Chondrocyte (in vitro differentiated cells): Measurements from ENCODE around the gene FN3K. TPM values are rescaled to one million over a fixed set of nuclear protein-coding genes. Genes with fewer than 3 reads are reported as not detected.

Experiments used
- DNase-seq: peaks from one replicate; pipeline ENCODE4 v3.0.0; 2021; ENCODE audit warnings: mixed read lengths, low spot score
- H3K27ac Mint-ChIP-seq: one replicate; pipeline ENCODE4 v1.8.0; 2021; ENCODE audit warnings: mild to moderate bottlenecking, moderate library complexity, mixed read lengths; ENCODE audit not compliant: unreplicated experiment
- H3K27me3 Mint-ChIP-seq: 2 replicates; pipeline ENCODE4 v1.8.0; 2021; ENCODE audit warnings: low read depth, mixed read lengths
- H3K36me3 Mint-ChIP-seq: 2 replicates; pipeline ENCODE4 v1.8.0; 2021; ENCODE audit warnings: low read depth, mixed read lengths
- H3K4me1 Mint-ChIP-seq: 2 replicates; pipeline ENCODE4 v1.8.0; 2021; ENCODE audit warnings: low read depth, mild to moderate bottlenecking, mixed read lengths
- H3K4me3 Mint-ChIP-seq: one replicate; pipeline ENCODE4 v1.8.0; 2021; ENCODE audit warnings: mild to moderate bottlenecking, moderate library complexity, mixed read lengths; ENCODE audit not compliant: unreplicated experiment
- H3K9me3 Mint-ChIP-seq: 2 replicates; pipeline ENCODE4 v1.8.0; 2021; ENCODE audit warnings: low read depth, mixed read lengths
- total RNA-seq: library from RNA; stranded (reverse); gene quantifications from 3 replicates; pipeline ENCODE4 v1.2.1, GENCODE V29; 2021
- TF ChIP-seq, protein P1 (sequence below): fragments of 200-600 bp; sonication (generic); IDR thresholded peaks from 2 replicates; pipeline ENCODE4 v1.5.0; 2021; ENCODE audit warnings: antibody characterized with exemption, mild to moderate bottlenecking, moderate library complexity

FN3K gene
- total RNA-seq, 1 donor from 2014 or later, result 19.0 TPM

DNA sequence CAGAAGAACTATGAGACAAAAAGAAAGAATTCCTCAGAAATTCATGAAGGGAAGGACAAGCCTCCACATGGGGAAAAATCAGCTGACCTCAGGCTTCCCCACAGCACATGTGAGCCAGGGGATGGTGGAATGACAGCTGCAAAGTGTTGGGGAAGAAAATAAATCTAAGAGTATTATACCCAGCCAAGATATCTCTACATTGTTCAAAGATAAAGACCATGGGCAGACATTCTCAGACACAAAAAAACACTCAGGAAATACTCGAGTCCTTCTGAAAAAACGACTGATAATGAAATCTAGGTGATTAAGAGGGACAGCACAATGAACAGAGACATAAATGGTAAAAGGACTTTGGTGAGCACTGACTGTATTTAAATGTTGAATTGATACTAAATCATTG lies 40.8 kb upstream of the FN3K start:
- peaks cover 15% of the 10 kb centered on the region for H3K36me3 Mint-ChIP-seq
- no peak overlapping the region for H3K27ac Mint-ChIP-seq
- peaks cover 11% of the 10 kb centered on the region for H3K9me3 Mint-ChIP-seq
- peaks cover 14% of the 10 kb centered on the region for H3K4me1 Mint-ChIP-seq
- H3K4me3 Mint-ChIP-seq, result no peak overlapping the region
- TF ChIP-seq, protein P1, sequence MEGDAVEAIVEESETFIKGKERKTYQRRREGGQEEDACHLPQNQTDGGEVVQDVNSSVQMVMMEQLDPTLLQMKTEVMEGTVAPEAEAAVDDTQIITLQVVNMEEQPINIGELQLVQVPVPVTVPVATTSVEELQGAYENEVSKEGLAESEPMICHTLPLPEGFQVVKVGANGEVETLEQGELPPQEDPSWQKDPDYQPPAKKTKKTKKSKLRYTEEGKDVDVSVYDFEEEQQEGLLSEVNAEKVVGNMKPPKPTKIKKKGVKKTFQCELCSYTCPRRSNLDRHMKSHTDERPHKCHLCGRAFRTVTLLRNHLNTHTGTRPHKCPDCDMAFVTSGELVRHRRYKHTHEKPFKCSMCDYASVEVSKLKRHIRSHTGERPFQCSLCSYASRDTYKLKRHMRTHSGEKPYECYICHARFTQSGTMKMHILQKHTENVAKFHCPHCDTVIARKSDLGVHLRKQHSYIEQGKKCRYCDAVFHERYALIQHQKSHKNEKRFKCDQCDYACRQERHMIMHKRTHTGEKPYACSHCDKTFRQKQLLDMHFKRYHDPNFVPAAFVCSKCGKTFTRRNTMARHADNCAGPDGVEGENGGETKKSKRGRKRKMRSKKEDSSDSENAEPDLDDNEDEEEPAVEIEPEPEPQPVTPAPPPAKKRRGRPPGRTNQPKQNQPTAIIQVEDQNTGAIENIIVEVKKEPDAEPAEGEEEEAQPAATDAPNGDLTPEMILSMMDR, result no peak
- DNase-seq, result no peak
- no peaks in the 10 kb centered on the region for H3K27me3 Mint-ChIP-seq

- Mint-ChIP-seq H3K4me3 (no peak overlapping the region), H3K36me3 (peaks cover 10% of the 10 kb centered on the region), H3K27ac (no peak overlapping the region), H3K4me1 (peaks cover 16% of the 10 kb centered on the region), H3K9me3 (peaks cover 11% of the 10 kb centered on the region), H3K27me3 (no peaks in the 10 kb centered on the region)
- TF ChIP-seq, protein P1, result no peak
- peak; percentile 30 for DNase-seq
Measured at GRCh38 chr17:82696259-82696658, 39.2 kb upstream of the FN3K start.

- Mint-ChIP-seq H3K27me3 (no peaks in the 10 kb centered on the region), H3K36me3 (peaks cover 7% of the 10 kb centered on the region), H3K4me3 (peak overlapping the region; percentile 70), H3K4me1 (peaks cover 22% of the 10 kb centered on the region), H3K9me3 (peaks cover 11% of the 10 kb centered on the region), H3K27ac (no peak overlapping the region)
- peak; percentile 89 for DNase-seq
- TF ChIP-seq, protein P1, result no peak
Measured at GRCh38 chr17:82696916-82697807, 38.3 kb upstream of the FN3K start.

GRCh38 chr17:82697808-82698064 lies 37.7 kb upstream of the FN3K start:
- Mint-ChIP-seq H3K4me3 (peak overlapping the region; percentile 70), H3K27me3 (no peaks in the 10 kb centered on the region), H3K9me3 (peaks cover 11% of the 10 kb centered on the region), H3K27ac (no peak overlapping the region), H3K4me1 (peaks cover 28% of the 10 kb centered on the region), H3K36me3 (peaks cover 7% of the 10 kb centered on the region)
- peak; percentile 69 for DNase-seq
- TF ChIP-seq, protein P1, result no peak

GRCh38 chr17:82698065-82698973 lies 37.1 kb upstream of the FN3K start, which contains the start of gene RAB40B:
TSS of gene RAB40B (minus strand) at chr17:82698698. CDS start at chr17:82698596, 102 bp downstream.
- H3K36me3 Mint-ChIP-seq, result peaks cover 7% of the 10 kb centered on the region
- H3K27ac Mint-ChIP-seq, result peak within 1 kb of the TSS; percentile 59
- peak; percentile 100 for DNase-seq
- TF ChIP-seq, protein P1, result no peak
- H3K4me3 Mint-ChIP-seq, result peak within 1 kb of the TSS; percentile 80
- peaks cover 29% of the 10 kb centered on the region for H3K4me1 Mint-ChIP-seq
- H3K9me3 Mint-ChIP-seq, result peaks cover 11% of the 10 kb centered on the region
- no peaks in the 10 kb centered on the region for H3K27me3 Mint-ChIP-seq
